ENCODE results near the gene PKD2L1. TPM values are rescaled to one million over a fixed set of nuclear protein-coding genes. Genes with fewer than 3 reads are reported as not detected.

The PKD2L1 gene
- polyA plus RNA-seq, 1 donor from 2014 or later: not detected

GRCh38 chr10:100342627-100342972, 12.6 kb upstream of the PKD2L1 start:
- Histone ChIP-seq H3K9me3 (ENCODE audit: low read length) (no peaks in the 10 kb centered on the region), H3K9me2 (ENCODE audit: insufficient read depth, low read length) (no peaks in the 10 kb centered on the region), H2AFZ (ENCODE audit: low read depth, low read length) (no peak overlapping the region), H3F3A (ENCODE audit: insufficient read depth, low read length, poor library complexity, severe bottlenecking) (no peaks in the 10 kb centered on the region), H3K4me2 (ENCODE audit: low read length) (no peak overlapping the region), H4K20me1 (ENCODE audit: insufficient read depth) (no peaks in the 10 kb centered on the region), H3K9ac (ENCODE audit: low read length) (no peak overlapping the region), H3K79me2 (replicated peaks; ENCODE audit: insufficient read depth, low read length) (peaks cover 17% of the 10 kb centered on the region), H3K36me3 (ENCODE audit: insufficient read depth, low read length) (no peaks in the 10 kb centered on the region), H3K27ac (ENCODE audit: low read length) (no peak overlapping the region), H3K4me3 (ENCODE audit: low read length) (no peak overlapping the region), H3K27me3 (ENCODE audit: insufficient read depth, low read depth, low read length) (no peaks in the 10 kb centered on the region)
- no peak for TF ChIP-seq TAF1 (IDR thresholded peaks at IDR 0.05; ENCODE audit: low read depth)
- no peak for TF ChIP-seq REST (IDR thresholded peaks at IDR 0.05; ENCODE audit: borderline replicate concordance)
- TF ChIP-seq POLR2AphosphoS5 (IDR thresholded peaks at IDR 0.05): no peak
- no peak for TF ChIP-seq EZH2 (IDR thresholded peaks at IDR 0.05; ENCODE audit: borderline replicate concordance, insufficient read depth, low read length, poor library complexity, severe bottlenecking)
- no peak for TF ChIP-seq RAD21 (conservative IDR thresholded peaks at IDR 0.05)

- H3K36me3 ChIP-seq (ENCODE audit: insufficient read depth, low read length): no peaks in the 10 kb centered on the region
- peaks cover 12% of the 10 kb centered on the region for H3K79me2 ChIP-seq (replicated peaks; ENCODE audit: insufficient read depth, low read length)
- no peak overlapping the region for H3K4me2 ChIP-seq (ENCODE audit: low read length)
- no peak overlapping the region for H2AFZ ChIP-seq (ENCODE audit: low read depth, low read length)
- H3K9ac ChIP-seq (ENCODE audit: low read length): no peak overlapping the region
- H3K4me3 ChIP-seq (ENCODE audit: low read length): no peak overlapping the region
- no peaks in the 10 kb centered on the region for H3K27me3 ChIP-seq (ENCODE audit: insufficient read depth, low read depth, low read length)
- H3K27ac ChIP-seq (ENCODE audit: low read length): no peak overlapping the region
- TF ChIP-seq EZH2 (IDR thresholded peaks at IDR 0.05; ENCODE audit: borderline replicate concordance, insufficient read depth, low read length, poor library complexity, severe bottlenecking) (no peak), REST (IDR thresholded peaks at IDR 0.05; ENCODE audit: borderline replicate concordance) (no peak), EP300 (conservative IDR thresholded peaks at IDR 0.05; ENCODE audit: poor library complexity, severe bottlenecking) (no peak), RAD21 (conservative IDR thresholded peaks at IDR 0.05) (no peak), SMC3 (conservative IDR thresholded peaks at IDR 0.05; ENCODE audit: poor library complexity) (no peak), CTCF (IDR thresholded peaks at IDR 0.05; ENCODE audit: poor library complexity, severe bottlenecking) (no peak), POLR2AphosphoS5 (IDR thresholded peaks at IDR 0.05) (no peak), TAF1 (IDR thresholded peaks at IDR 0.05; ENCODE audit: low read depth) (no peak), MXI1 (conservative IDR thresholded peaks at IDR 0.05; ENCODE audit: poor library complexity, severe bottlenecking) (no peak)
- H3F3A ChIP-seq (ENCODE audit: insufficient read depth, low read length, poor library complexity, severe bottlenecking): no peaks in the 10 kb centered on the region
- H4K20me1 ChIP-seq (ENCODE audit: insufficient read depth): no peaks in the 10 kb centered on the region
- H3K9me3 ChIP-seq (ENCODE audit: low read length): no peaks in the 10 kb centered on the region
- H3K9me2 ChIP-seq (ENCODE audit: insufficient read depth, low read length): no peaks in the 10 kb centered on the region
Measured at GRCh38 chr10:100341953-100342626, 12.1 kb upstream of the PKD2L1 start.
